Activated CD4-positive, alpha-beta T cell treated with anti-CD3 and anti-CD28 coated beads, Interleukin-2, amount 50 U/mL, for 4 hours (primary cell): ENCODE results near the gene GGPS1.
A peak's percentile ranks its signal among the peaks of the same experiment; 100 is the strongest.
"Not testable (repeated sequence)": the region's sequence is repeated elsewhere in the genome, so short reads cannot be mapped to it uniquely, and the experiment has no call there.

Experiments
- DNase-seq, 2 experiments: peaks; one replicate each; pipeline ENCODE4 v3.0.0-alpha.2; 2020

Gene GGPS1

GRCh38 chr1:235342471-235342870, 14.1 kb downstream of the GGPS1 start:
- DNase-seq: no peak

- peak; percentile 21 to 30 for DNase-seq
Observed at GRCh38 chr1:235343726-235344125, 15.4 kb downstream of the GGPS1 start.

DNA sequence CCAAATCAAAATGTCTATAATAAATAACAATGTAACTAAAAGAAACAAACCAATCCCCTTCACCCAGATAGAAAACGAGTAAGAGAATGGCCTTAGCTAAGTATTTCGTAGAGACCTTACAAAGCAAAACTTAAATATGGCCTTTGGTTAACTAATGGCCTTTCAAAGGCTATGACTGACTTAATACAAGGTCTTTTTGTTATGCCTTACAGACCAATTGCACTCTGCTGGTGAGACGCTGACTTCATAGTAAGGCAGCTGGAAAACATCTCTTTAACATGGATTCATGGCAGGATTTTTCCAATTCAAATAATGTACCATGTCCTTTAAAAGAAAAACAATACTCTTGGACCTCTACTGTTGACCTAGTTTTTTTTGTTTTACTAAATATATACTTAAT, 23.1 kb downstream of the GGPS1 start:
- DNase-seq: no peak

GRCh38 chr1:235351898-235352297, 23.5 kb downstream of the GGPS1 start:
- no peak for DNase-seq

- no peak for DNase-seq
Observed at GRCh38 chr1:235357485-235358373, 29.4 kb downstream of the GGPS1 start.

DNA sequence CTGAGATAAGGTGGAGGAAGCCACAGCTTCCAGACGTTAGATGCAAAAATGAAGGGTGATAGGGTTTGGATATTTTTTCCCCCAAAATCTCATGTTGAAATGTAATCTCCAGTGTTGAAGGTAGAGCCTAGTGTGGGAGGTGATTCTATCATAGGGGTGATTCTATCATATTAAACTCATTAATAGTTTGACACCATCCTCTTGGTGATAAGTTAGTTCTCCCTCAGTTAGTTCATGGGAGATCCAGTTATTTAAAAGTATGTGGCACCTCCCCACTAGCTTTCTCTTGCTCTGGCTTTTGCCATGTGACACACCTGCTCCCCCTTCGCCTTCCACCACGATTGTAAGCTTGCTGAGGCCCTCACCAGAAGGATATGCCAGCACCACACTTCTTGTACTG, 30.5 kb downstream of the GGPS1 start:
- DNase-seq: no peak

GRCh38 chr1:235364189-235364588, 35.8 kb downstream of the GGPS1 start:
- not testable (repeated sequence) for DNase-seq

- no peak for DNase-seq
Observed at GRCh38 chr1:235366286-235366685, 37.9 kb downstream of the GGPS1 start.

DNA sequence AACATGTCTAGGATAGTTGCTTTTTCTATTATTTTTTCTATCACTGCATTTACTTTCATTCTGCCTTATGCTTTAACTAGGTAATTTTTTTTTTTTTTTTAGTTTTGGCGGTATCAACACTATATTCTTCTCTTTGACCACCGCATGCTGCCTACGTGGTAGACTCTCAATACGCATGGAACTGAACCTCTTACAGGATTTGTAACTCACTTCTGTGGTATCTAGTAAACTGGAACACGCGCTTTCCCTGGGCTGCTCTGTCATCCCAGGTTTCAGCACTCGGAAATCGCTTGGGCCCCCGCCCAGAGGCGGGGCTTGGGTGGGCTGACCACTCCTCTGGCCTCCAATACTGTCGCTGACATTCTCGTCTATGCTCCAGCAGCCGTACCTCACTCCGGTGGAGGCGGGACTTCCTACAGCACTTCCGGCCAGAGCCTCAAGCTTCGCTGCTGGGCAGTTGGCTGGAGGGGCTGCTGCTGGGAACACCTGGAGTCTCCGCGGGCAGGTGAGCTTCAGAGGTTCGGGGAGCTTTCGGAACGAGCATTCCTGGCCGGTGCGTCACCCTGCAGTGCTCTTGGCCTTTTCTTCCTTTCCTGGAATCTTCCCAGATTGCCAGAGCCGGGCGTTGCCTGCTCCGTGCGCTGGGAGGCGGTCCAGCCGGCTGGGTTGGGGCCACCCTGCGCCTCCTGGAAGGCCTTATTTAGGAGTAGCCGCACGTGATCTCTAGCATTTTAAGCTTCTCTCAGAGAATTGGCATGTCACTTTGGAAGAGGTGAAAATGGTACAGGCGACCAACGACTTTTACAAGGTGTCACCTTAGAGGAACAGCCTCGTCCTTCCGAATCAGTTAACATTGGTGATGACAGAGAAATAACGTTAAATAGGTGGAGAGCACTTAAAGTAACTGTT, 38.9 kb downstream of the GGPS1 start, which contains the start of gene TBCE:
Gene TBCE (plus strand): TSS at position 428 of the 909 bp plus-strand sequence. CDS start 12,623 bp downstream, outside the sequence.
- DNase-seq: peak; percentile 70 to 71

DNA sequence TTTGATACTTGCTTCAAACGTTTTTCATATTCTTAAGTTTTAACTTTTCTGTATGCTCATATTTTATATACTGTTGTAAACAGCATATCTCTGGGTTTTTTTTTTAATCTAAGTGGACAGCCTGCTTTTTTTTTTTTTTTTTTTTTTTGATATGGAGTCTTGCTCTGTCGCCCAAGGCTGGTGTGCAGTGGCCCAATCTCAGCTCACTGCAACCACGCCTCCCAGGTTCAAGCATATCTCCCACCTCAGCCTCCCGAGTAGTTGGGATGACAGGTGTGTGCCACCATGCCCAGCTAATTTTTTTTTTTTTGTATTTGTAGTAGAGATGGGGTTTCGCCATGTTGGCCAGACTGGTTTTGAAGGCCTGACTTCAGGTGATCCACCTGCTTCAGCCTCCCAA, 40.1 kb downstream of the GGPS1 start:
- no peak for DNase-seq

- no peak for DNase-seq
Observed at GRCh38 chr1:235369802-235370201, 41.4 kb downstream of the GGPS1 start.

GRCh38 chr1:235375919-235376605, 47.7 kb downstream of the GGPS1 start:
- DNase-seq: no peak

DNA sequence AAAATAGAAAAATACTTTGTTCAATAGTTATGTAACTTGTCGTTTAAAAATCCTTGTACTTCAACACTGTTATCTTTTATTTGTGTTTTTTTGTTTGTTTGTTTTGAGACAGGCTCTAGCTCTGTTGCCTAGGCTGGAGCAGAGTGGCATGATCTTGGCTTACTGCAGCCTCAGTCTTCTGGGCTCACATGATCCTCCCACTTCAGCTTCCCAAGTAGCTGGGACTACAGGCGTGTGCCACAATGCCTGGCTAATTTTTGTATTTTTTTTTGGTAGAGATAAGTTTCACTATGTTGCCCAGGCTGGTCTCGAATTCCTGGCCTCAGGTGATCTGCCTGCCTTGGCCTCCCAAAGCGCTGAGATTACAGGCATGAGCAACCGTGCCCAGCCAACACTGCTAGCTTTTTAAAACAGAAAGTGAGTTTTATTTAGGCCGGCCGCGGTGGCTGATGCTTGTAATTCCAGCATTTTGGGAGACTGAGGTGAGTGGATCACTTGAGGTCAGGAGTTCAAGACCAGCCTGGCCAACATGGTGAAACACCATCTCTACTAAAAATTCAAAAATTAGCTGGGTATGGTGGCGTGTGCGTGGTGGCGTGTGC, 49.9 kb downstream of the GGPS1 start:
- not testable (repeated sequence) for DNase-seq

GRCh38 chr1:235381955-235382739, 53.8 kb downstream of the GGPS1 start:
- DNase-seq: not testable (repeated sequence)

DNA sequence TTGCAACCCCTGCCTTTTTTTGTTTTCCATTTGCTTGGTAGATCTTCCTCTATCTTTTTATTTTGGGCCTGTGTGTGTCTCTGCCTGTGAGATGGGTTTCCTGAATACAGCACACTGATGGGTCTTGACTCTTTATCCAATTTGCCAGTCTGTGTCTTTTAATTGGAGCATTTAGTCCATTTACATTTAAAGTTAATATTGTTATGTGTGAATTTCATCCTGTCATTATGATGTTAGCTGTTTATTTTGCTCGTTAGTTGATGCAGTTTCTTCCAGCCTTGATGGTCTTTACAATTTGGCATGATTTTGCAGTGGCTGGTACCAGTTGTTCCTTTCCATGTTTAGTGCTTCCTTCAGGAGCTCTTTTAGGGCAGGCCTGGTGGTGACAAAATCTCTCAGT, 57.3 kb downstream of the GGPS1 start:
- DNase-seq: not testable (repeated sequence)

- no peak for DNase-seq
Observed at GRCh38 chr1:235391874-235392273, 63.5 kb downstream of the GGPS1 start.
